BJ (cell line): ENCODE results near the gene KLC3. TPM values are rescaled to one million over a fixed set of nuclear protein-coding genes. Genes with fewer than 3 reads are reported as not detected.
"Not testable (repeated sequence)": the region's sequence is repeated elsewhere in the genome, so short reads cannot be mapped to it uniquely, and the experiment has no call there.

Experiments used
- CTCF ChIA-PET: fragments of 350-600 bp; formaldehyde crosslinking; extraction: SDS; loops from one replicate; lab custom pipeline; 2021; ENCODE audit warnings: antibody characterized with exemption, inconsistent platforms; lab: Yijun Ruan, JAX
- POLR2A ChIA-PET: fragments of 300-600 bp; sonication (Branson Sonifier 250); formaldehyde crosslinking; extraction: SDS; loops from one replicate; lab custom pipeline; 2021; ENCODE audit warnings: antibody characterized with exemption; lab: Charles Lee
- DNase-seq: peaks from one replicate; pipeline ENCODE4 v3.0.0-alpha.2; 2011; ENCODE audit warnings: low read depth
- H3K27me3 ChIP-seq: 2 replicates; pipeline ENCODE4 v1.6.0; 2011; ENCODE audit warnings: low read length; ENCODE audit not compliant: control insufficient read depth, insufficient read depth
- H3K36me3 ChIP-seq: 2 replicates; pipeline ENCODE4 v1.5.1; 2011; ENCODE audit warnings: low read length; ENCODE audit not compliant: control insufficient read depth, insufficient read depth
- H3K4me3 ChIP-seq: 2 replicates; pipeline ENCODE4 v1.5.1; 2011; ENCODE audit warnings: low read depth, mild to moderate bottlenecking, control low read depth, low read length
- polyA plus RNA-seq: library from polyadenylated mRNA; depleted of rRNA; stranded (reverse); fragments of >200 nt; gene quantifications from 2 replicates; pipeline ENCODE4 v1.2.3, GENCODE V29; 2011
- TF ChIP-seq, protein P1 (sequence below): IDR thresholded peaks from 2 replicates; pipeline ENCODE4 v1.5.1; 2011; ENCODE audit warnings: low read depth, mild to moderate bottlenecking, control low read depth, inconsistent platforms, low read length, moderate library complexity; ENCODE audit not compliant: insufficient read depth

The KLC3 gene
- polyA plus RNA-seq, 1 experiment: 0.09 TPM

DNA sequence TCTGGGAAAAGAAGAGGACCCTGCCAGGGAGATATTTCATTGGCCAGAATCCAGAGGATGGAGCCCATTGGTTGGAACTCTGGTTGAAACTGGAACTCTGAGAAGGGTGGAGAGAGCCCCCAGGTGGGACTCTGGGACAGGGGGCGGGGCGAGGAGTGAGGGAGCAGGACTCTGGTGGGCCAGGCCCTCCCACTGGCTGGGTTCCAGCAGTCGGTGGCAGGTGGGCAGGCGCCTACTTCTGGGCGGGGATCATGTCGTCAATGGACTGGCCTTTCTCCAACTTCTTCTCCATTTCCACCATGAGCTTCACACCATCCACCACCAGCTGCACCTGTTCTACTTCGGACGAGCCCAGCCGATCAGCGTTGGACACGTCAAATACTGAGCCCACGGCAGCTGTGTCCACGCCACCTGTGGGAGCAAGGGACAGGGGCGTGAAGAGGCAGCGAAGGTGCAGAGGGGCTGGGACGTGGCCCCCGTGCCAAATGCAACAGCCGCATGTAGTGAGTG, 34.0 kb upstream of the KLC3 start:
- Histone ChIP-seq H3K27me3 (no peaks in the 10 kb centered on the region), H3K4me3 (no peak overlapping the region), H3K36me3 (peaks cover 2% of the 10 kb centered on the region; the same call in 1 of the 2 replicates)
- TF ChIP-seq, protein P1, sequence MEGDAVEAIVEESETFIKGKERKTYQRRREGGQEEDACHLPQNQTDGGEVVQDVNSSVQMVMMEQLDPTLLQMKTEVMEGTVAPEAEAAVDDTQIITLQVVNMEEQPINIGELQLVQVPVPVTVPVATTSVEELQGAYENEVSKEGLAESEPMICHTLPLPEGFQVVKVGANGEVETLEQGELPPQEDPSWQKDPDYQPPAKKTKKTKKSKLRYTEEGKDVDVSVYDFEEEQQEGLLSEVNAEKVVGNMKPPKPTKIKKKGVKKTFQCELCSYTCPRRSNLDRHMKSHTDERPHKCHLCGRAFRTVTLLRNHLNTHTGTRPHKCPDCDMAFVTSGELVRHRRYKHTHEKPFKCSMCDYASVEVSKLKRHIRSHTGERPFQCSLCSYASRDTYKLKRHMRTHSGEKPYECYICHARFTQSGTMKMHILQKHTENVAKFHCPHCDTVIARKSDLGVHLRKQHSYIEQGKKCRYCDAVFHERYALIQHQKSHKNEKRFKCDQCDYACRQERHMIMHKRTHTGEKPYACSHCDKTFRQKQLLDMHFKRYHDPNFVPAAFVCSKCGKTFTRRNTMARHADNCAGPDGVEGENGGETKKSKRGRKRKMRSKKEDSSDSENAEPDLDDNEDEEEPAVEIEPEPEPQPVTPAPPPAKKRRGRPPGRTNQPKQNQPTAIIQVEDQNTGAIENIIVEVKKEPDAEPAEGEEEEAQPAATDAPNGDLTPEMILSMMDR: no peak
- POLR2A ChIA-PET: no interaction called here
- CTCF ChIA-PET: no interaction called here
- no peak for DNase-seq

DNA sequence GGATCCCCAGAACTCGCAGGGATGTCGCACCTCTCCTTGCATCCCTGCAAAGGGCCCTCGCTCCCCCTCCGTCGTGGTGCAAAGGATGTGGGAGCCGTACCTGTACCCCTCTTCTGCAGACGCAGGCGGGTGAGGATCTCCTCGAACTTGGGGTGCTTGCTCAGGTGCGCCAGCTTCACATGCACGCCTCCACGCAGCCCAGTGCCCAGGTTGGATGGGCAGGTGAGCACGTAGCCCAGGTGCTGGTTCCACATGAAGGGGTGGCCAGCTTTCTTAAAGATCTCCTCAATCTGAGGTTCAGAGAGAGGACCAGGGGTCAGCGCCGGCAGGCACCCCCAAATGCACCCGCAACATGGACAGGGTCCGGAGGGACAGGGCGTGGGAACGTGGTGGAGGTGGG, 33.2 kb upstream of the KLC3 start:
- POLR2A ChIA-PET: no interaction called here
- Histone ChIP-seq H3K4me3 (no peak overlapping the region), H3K27me3 (no peaks in the 10 kb centered on the region), H3K36me3 (peaks cover 2% of the 10 kb centered on the region; the same call in 1 of the 2 replicates)
- TF ChIP-seq, protein P1: no peak
- CTCF ChIA-PET: no interaction called here
- DNase-seq: no peak

DNA sequence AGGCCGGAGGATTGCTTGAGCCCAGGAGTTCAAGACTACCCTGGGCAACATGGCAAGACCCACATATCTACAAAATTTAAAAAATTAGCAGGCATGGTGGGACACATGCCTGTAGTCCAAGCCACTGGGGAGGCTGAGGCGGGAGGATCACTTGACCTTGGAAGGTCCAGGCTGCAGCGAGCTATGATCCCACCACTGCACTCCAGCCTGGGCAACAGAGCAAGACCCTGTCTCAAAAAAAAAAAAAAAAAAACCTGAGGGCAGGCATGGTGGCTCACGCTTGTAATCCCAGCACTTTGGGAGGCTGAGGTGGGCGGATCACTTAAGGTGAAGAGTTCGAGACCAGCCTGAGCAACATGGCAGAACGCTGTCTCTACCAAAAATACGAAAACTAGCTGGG, 31.2 kb upstream of the KLC3 start:
- H3K4me3 ChIP-seq, POLR2A ChIA-PET, H3K27me3 ChIP-seq, H3K36me3 ChIP-seq, DNase-seq: not testable (repeated sequence)
- CTCF ChIA-PET: interaction anchor here (0.8 kb wide), 1 partner anchor 61 kb away, joined by 3 read pairs; no protein-coding TSS in a partner anchor

GRCh38 chr19:45311621-45312020, 28.9 kb upstream of the KLC3 start:
- peaks cover 9% of the 10 kb centered on the region for H3K27me3 ChIP-seq
- no peak overlapping the region for H3K4me3 ChIP-seq
- TF ChIP-seq, protein P1: no peak
- no peaks in the 10 kb centered on the region for H3K36me3 ChIP-seq
- DNase-seq: no peak
- ChIA-PET CTCF (no interaction called here), POLR2A (no interaction called here)

DNA sequence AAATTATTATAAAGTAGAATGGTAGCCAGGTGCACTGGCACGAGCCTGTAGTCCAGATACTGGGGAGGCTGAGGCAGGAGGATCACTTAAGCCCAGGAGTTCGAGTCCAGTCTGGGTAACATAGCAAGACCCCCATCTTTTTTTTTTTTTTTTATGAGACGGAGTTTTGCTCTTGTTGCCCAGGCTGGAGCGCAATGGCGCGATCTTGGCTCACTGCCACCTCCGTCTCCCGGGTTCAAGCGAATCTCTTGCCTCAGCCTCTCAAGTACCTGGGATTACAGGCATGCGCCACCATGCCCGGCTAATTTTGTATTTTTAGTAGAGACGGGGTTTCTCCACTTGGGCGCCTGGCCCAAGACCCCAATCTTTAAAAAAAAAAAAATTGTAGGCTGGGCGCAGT, 28.3 kb upstream of the KLC3 start:
- H3K27me3 ChIP-seq, H3K4me3 ChIP-seq, H3K36me3 ChIP-seq, DNase-seq, CTCF ChIA-PET, POLR2A ChIA-PET: not testable (repeated sequence)

GRCh38 chr19:45314708-45315245, 25.8 kb upstream of the KLC3 start:
- POLR2A ChIA-PET: no interaction called here
- no peak overlapping the region for H3K4me3 ChIP-seq
- no peak for DNase-seq
- peaks cover 11% of the 10 kb centered on the region for H3K27me3 ChIP-seq
- CTCF ChIA-PET: no interaction called here
- no peaks in the 10 kb centered on the region for H3K36me3 ChIP-seq
- TF ChIP-seq, protein P1: no peak
